CD4-positive, CD25-positive, alpha-beta regulatory T cell (primary cell): Measurements from ENCODE around the gene USE1. TPM values are rescaled to one million over a fixed set of nuclear protein-coding genes. Genes with fewer than 3 reads are reported as not detected.

Experiments
- ATAC-seq, 2 donors: fragments of 150-1000 bp; cut with Tn5 transposase; one replicate each; pipeline ENCODE4 v1.10.0; 2021; ENCODE audit warnings: low read depth in 2 of 2, moderate number of reproducible peaks in 2 of 2, moderate library complexity in 1 of 2
- DNase-seq, 3 donors: peaks; one replicate each; pipeline versions ENCODE4 v3.0.0 to v3.0.0-alpha.2; 2012 to 2022; ENCODE audit warnings: mixed read lengths in 1 of 3
- H3K27ac ChIP-seq: one replicate; pipeline ENCODE4 v1.7.0; 2013; ENCODE audit warnings: mild to moderate bottlenecking, low read length; ENCODE audit not compliant: insufficient read depth, poor library complexity, severe bottlenecking
- H3K27me3 ChIP-seq: one replicate; pipeline ENCODE4 v1.7.0; 2013; ENCODE audit warnings: low read length; ENCODE audit not compliant: control insufficient read depth, insufficient read depth
- H3K36me3 ChIP-seq: one replicate; pipeline ENCODE4 v1.7.0; 2013; ENCODE audit warnings: mild to moderate bottlenecking, low read length, moderate library complexity; ENCODE audit not compliant: control insufficient read depth, insufficient read depth
- H3K4me1 ChIP-seq: 2 replicates; pipeline ENCODE4 v1.7.0; 2013; ENCODE audit warnings: mild to moderate bottlenecking, low read length; ENCODE audit not compliant: insufficient read depth, control insufficient read depth, poor library complexity, severe bottlenecking
- H3K4me3 ChIP-seq: one replicate; pipeline ENCODE4 v1.7.0; 2013; ENCODE audit warnings: low read depth, mild to moderate bottlenecking, low read length, moderate library complexity
- H3K9me3 ChIP-seq, 2 experiments: 1 replicate in 1 of 2; 2 replicates in 1 of 2; pipeline ENCODE4 v1.7.0; 2013; ENCODE audit warnings: low read length in 2 of 2, mild to moderate bottlenecking in 1 of 2, moderate library complexity in 1 of 2; ENCODE audit not compliant: control insufficient read depth in 2 of 2
- H3K27ac Mint-ChIP-seq, 3 donors: one replicate each; pipeline ENCODE4 v1.8.0; 2020 to 2022; ENCODE audit warnings: mild to moderate bottlenecking in 3 of 3, mixed read lengths in 3 of 3, moderate library complexity in 2 of 3
- H3K27me3 Mint-ChIP-seq: one replicate; pipeline ENCODE4 v1.8.0; 2022; ENCODE audit warnings: mild to moderate bottlenecking, mixed read lengths
- H3K36me3 Mint-ChIP-seq: one replicate; pipeline ENCODE4 v1.8.0; 2020; ENCODE audit warnings: mixed read lengths
- H3K4me1 Mint-ChIP-seq, 4 donors: one replicate each; pipeline ENCODE4 v1.8.0; 2020 to 2022; ENCODE audit warnings: mixed read lengths in 4 of 4, mild to moderate bottlenecking in 1 of 4
- H3K4me3 Mint-ChIP-seq, 4 donors: one replicate each; pipeline ENCODE4 v1.8.0; 2020 to 2022; ENCODE audit warnings: mild to moderate bottlenecking in 4 of 4, mixed read lengths in 4 of 4, moderate library complexity in 3 of 4
- H3K9me3 Mint-ChIP-seq, 7 donors: one replicate each; pipeline ENCODE4 v1.8.0; 2020 to 2022; ENCODE audit warnings: mixed read lengths in 7 of 7, mild to moderate bottlenecking in 3 of 7, moderate library complexity in 2 of 7
- polyA plus RNA-seq, 4 donors: library from polyadenylated mRNA; unstranded; fragments of 300-500 nt; fragmentation: Illumina TruSeq; gene quantifications; one replicate each; pipeline ENCODE4 v1.2.3, GENCODE V29; 2021
- total RNA-seq: library from RNA; stranded (reverse); gene quantifications from one replicate; pipeline ENCODE4 v1.2.3, GENCODE V29; 2022

The USE1 gene
- total and polyA plus RNA-seq, 5 donors from 2014 or later, result 27.1 to 53.7 (median 47.6) TPM

DNA sequence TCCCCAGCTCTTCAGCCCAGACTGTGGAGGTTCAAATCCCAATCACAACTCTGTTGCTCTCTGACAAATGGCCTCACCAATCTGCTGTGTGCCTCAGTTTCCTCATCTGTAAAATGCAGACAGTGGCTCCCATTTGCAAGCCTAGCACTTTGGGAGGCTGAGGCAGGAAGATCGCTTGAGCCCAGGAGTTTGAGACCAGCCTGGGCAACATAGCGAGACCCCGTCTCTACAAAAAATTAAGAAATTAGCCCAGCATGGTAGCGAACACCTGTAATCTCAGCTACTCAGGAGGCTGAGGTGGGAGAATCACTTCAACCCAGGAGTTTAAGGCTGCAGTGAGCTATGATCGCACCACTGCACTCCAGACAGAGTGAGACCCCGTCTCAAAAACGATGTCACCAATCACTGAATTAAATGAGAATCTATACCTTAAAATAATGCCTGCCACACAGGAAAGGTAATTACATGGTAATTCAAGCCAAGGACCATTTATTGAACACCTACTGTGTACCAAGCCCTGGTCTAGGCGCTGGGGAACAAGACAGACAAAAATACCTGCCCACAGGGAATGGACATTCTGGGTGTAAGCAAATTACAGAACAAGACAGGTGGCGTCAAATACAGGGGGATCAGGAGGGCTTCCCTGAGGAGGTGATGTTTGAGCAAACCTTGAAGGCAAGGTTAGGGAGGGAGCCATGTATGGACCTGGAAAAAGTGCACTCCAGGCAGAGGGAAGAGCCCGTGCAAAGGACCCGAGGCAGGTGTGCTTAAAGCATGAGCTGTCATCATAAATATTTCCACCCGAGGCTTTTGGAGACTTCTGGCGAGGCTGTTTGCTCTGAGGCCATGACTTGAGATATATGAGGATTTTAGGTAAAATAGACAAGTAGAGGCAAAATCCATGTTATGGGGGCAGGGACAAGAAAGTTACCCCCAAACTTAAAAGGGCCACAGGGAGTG lies 22.9 kb downstream of the USE1 start:
- H3K9me3 Mint-ChIP-seq, result no peaks in the 10 kb centered on the region
- no peaks in the 10 kb centered on the region for H3K36me3 Mint-ChIP-seq
- Histone ChIP-seq H3K27me3 (no peaks in the 10 kb centered on the region), H3K9me3 (no peaks in the 10 kb centered on the region), H3K27ac (no peak overlapping the region), H3K4me3 (no peak overlapping the region), H3K36me3 (no peaks in the 10 kb centered on the region), H3K4me1 (peaks cover 12% of the 10 kb centered on the region)
- peaks cover 0 to 17% (median 0%) of the 10 kb centered on the region in 4 donors for H3K4me1 Mint-ChIP-seq
- ATAC-seq (no peak), DNase-seq (no peak)
- H3K4me3 Mint-ChIP-seq, result peak overlapping the region in 2 of 4 donors; percentile 22 to 66
- peaks cover 27% of the 10 kb centered on the region for H3K27me3 Mint-ChIP-seq
- H3K27ac Mint-ChIP-seq, result peak overlapping the region in 1 of 3 donors; percentile 87

DNA sequence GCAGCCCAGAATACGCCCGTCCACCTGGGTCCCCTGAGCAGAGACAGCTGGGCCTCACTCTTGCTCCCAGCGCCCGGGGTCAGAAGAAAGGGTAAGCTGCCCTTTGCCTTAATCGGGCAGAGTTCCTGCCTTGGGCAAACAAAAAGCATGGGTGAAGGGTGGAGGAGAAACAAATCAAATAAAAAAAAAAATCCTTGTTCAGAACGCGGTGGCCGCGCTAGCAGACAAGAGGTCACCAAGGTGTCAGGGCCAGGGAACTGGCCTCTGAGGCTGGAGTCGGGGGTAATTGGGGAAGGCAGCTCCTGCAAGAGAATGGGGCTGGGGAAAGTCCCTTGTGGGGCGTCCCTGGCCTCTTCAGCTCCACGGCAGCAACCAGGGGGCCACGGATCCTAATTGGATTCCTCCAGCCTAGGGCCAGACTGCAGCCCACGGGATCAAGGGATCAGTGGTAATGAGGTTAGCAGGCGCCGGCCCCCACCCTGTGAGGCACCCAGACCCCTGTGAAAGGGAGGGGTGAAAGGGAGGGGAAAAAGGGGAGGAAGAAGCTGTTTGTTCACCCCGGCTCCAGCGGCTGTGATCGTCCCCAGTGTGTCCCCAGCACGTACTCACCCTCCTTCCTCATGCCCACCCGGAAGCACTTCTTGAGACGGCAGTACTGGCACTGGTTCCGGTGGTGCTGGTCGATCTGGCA lies 25.1 kb downstream of the USE1 start:
- Mint-ChIP-seq H3K9me3 (no peaks in the 10 kb centered on the region), H3K36me3 (no peaks in the 10 kb centered on the region), H3K4me3 (peak overlapping the region in 2 of 4 donors; percentile 48 to 54), H3K27me3 (peaks cover 38% of the 10 kb centered on the region), H3K4me1 (no peaks in the 10 kb centered on the region), H3K27ac (peak overlapping the region in 1 of 3 donors; percentile 14)
- H3K9me3 ChIP-seq, result no peaks in the 10 kb centered on the region
- ATAC-seq (no peak), DNase-seq (no peak)
- peaks cover 10% of the 10 kb centered on the region for H3K4me1 ChIP-seq
- H3K27ac ChIP-seq, result no peak overlapping the region
- no peak overlapping the region for H3K4me3 ChIP-seq
- no peaks in the 10 kb centered on the region for H3K36me3 ChIP-seq
- H3K27me3 ChIP-seq, result no peaks in the 10 kb centered on the region

DNA sequence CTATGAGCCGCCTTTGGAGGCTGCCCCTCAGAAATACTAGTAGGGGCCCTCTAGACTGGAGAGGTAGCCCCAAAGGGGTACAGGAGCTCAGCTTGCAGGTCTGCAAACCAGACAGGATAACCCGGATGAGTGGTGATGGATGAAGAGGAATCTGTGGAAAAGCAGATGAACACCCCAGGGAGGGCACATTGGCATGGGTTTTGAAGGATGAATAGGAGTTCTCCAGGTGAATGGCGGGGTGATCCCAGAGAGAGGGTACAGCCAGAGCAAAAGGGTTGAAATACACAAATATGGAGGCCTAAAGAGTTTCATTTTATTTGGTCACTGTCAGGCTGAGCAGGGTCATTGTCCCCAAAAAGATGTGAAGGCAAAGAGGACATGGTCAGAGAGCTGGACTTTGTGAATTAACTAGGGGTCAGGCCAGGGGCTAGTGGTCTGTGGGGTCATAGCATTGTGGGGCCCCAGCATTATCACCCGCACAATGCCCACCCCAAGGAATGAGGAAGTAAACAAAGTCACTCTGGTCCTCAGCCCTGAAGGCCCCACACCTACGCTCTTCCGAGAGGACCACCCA lies 25.8 kb downstream of the USE1 start:
- ATAC-seq (no peak), DNase-seq (no peak)
- no peaks in the 10 kb centered on the region for H3K9me3 ChIP-seq
- peaks cover 7% of the 10 kb centered on the region for H3K4me1 ChIP-seq
- H3K4me1 Mint-ChIP-seq, result no peaks in the 10 kb centered on the region
- H3K9me3 Mint-ChIP-seq, result no peaks in the 10 kb centered on the region
- no peak overlapping the region for H3K27ac Mint-ChIP-seq
- H3K4me3 ChIP-seq, result no peak overlapping the region
- peak overlapping the region in 1 of 4 donors; percentile 48 for H3K4me3 Mint-ChIP-seq
- H3K36me3 Mint-ChIP-seq, result no peaks in the 10 kb centered on the region
- peaks cover 39% of the 10 kb centered on the region for H3K27me3 Mint-ChIP-seq
- H3K27me3 ChIP-seq, result no peaks in the 10 kb centered on the region
- H3K36me3 ChIP-seq, result no peaks in the 10 kb centered on the region
- H3K27ac ChIP-seq, result no peak overlapping the region

- Histone ChIP-seq H3K4me1 (peaks cover 19% of the 10 kb centered on the region), H3K27me3 (no peaks in the 10 kb centered on the region), H3K36me3 (no peaks in the 10 kb centered on the region), H3K9me3 (no peaks in the 10 kb centered on the region), H3K27ac (no peak overlapping the region), H3K4me3 (no peak overlapping the region)
- Mint-ChIP-seq H3K9me3 (no peaks in the 10 kb centered on the region), H3K4me3 (no peak overlapping the region), H3K36me3 (no peaks in the 10 kb centered on the region), H3K27ac (no peak overlapping the region), H3K27me3 (peaks cover 49% of the 10 kb centered on the region), H3K4me1 (peaks cover 0 to 12% (median 1%) of the 10 kb centered on the region in 4 donors)
- ATAC-seq (no peak), DNase-seq (no peak)
Measured at GRCh38 chr19:17242431-17243208, 27.5 kb downstream of the USE1 start.

GRCh38 chr19:17243211-17243829 lies 28.2 kb downstream of the USE1 start:
- Mint-ChIP-seq H3K27ac (no peak overlapping the region), H3K27me3 (peaks cover 43% of the 10 kb centered on the region), H3K4me1 (peaks cover 0 to 12% (median 1%) of the 10 kb centered on the region in 4 donors), H3K9me3 (no peaks in the 10 kb centered on the region), H3K4me3 (peak overlapping the region; percentile 32 to 52 (median 44)), H3K36me3 (no peaks in the 10 kb centered on the region)
- Histone ChIP-seq H3K4me3 (no peak overlapping the region), H3K4me1 (peaks cover 19% of the 10 kb centered on the region), H3K27me3 (no peaks in the 10 kb centered on the region), H3K9me3 (no peaks in the 10 kb centered on the region), H3K36me3 (no peaks in the 10 kb centered on the region), H3K27ac (no peak overlapping the region)
- no peak for DNase-seq
- ATAC-seq, result no peak

DNA sequence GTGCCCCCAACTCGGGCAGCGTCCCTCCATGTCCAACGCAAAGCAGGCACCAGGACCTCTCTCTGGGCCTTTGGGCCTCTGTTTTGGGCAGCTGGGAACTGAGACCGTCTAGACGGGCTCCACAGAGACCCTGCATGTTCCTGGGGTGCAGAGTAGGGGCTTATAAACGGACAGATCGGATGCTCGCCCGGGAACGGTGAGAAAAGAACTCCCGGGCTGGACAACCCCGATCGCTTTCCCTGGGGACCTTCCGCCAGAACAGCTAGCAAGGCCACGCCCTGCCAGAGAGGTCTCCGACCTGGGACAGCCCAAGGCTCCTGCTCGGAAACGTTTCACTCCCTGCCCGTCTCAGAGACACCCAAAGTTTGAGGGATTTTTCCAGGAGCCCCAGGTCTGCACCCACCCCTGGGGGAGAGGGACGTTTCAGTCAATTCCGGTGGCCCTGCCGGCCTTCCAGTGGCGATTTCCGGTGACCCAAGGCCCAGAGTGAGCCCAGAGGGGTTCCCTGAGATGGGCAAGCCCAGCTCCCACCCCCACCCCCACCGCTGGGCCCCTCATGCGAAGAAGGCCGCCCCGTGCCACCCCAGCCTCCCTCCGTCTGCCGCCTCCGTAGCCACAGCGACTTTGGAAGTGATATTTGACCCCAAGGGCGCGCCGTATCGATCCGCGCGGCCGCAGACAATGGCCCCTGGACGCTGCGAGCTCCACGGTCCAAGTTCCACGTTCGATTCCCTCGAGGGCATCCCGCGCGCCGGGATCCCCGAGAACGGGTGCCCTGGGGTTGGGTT lies 28.9 kb downstream of the USE1 start:
- Mint-ChIP-seq H3K9me3 (no peaks in the 10 kb centered on the region), H3K36me3 (no peaks in the 10 kb centered on the region)
- no peak overlapping the region for H3K27ac ChIP-seq

More for the DNA sequence above, 28.9 kb downstream of the USE1 start:
- H3K27ac Mint-ChIP-seq, result no peak overlapping the region
- DNase-seq (no peak), ATAC-seq (no peak)
- H3K27me3 Mint-ChIP-seq, result peaks cover 41% of the 10 kb centered on the region
- peaks cover 0 to 12% (median 1%) of the 10 kb centered on the region in 4 donors for H3K4me1 Mint-ChIP-seq
- H3K36me3 ChIP-seq, result no peaks in the 10 kb centered on the region
- H3K27me3 ChIP-seq, result no peaks in the 10 kb centered on the region
- peak overlapping the region; percentile 52 to 67 (median 64) for H3K4me3 Mint-ChIP-seq
- H3K4me1 ChIP-seq, result peaks cover 19% of the 10 kb centered on the region
- H3K4me3 ChIP-seq, result no peak overlapping the region
- no peaks in the 10 kb centered on the region for H3K9me3 ChIP-seq
